HCT116 (cell line): ENCODE measurements around the gene KIAA1549. TPM values are rescaled to one million over a fixed set of nuclear protein-coding genes. Genes with fewer than 3 reads are reported as not detected.

Experiments
- ATAC-seq: fragments of 200-7000 bp; cut with Tn5 transposase; 2 replicates; pipeline ENCODE4 v1.9.1; 2020; ENCODE audit warnings: mild to moderate bottlenecking, moderate library complexity
- BruUV-seq: library from RNA; stranded (reverse); fragments of 400-500 nt; replicated peaks from 2 replicates; lab custom pipeline; 2021; lab: Mats Ljungman, UMichigan
- CTCF ChIA-PET: fragments of 300-600 bp; sonication (Branson Sonifier 250); formaldehyde crosslinking; loops from one replicate; lab custom pipeline; 2021; ENCODE audit warnings: antibody characterized with exemption; lab: Charles Lee
- POLR2A ChIA-PET: fragments of 300-600, 350-600 bp; sonication (Branson Sonifier 250); formaldehyde crosslinking; loops from one replicate; lab custom pipeline; 2021; ENCODE audit warnings: antibody characterized with exemption; lab: Charles Lee
- RAD21 ChIA-PET, 2 experiments: fragments of 300-600 bp; sonication (Branson Sonifier 250); formaldehyde crosslinking; loops; one replicate each; lab custom pipeline; 2023; ENCODE audit warnings: low total read pairs in 2 of 2; ENCODE audit not compliant: uncharacterized antibody in 2 of 2, unreplicated experiment in 2 of 2, low non-redundant PET in 1 of 2; lab: Charles Lee
- DNase-seq: peaks from one replicate; pipeline ENCODE4 v3.0.0-alpha.2; 2010; ENCODE audit warnings: low read depth, low spot score
- H2AFZ ChIP-seq: fragments of 200-600 bp; shearing (Covaris generic), sonication (generic); 2 replicates; pipeline ENCODE4 v1.6.1; 2017; ENCODE audit warnings: low read depth, mixed run types, mixed read lengths, antibody characterized with exemption, low read length; ENCODE audit not compliant: poor library complexity, severe bottlenecking
- H3K27ac ChIP-seq: 2 replicates; pipeline ENCODE4 v1.5.1; 2012; ENCODE audit warnings: low read depth, low read length
- H3K27me3 ChIP-seq: fragments of 200-600 bp; sonication (generic); 2 replicates; pipeline ENCODE4 v1.6.1; 2016; ENCODE audit warnings: mixed run types, low read length, mixed read lengths; ENCODE audit not compliant: insufficient read depth
- H3K36me3 ChIP-seq, 2 experiments: fragments of 200-500 bp in 1 of 2; fragments of 200-600 bp in 1 of 2; sonication (Bioruptor generic) in 1 of 2; sonication (generic) in 1 of 2; 2 replicates each; pipeline versions ENCODE4 v1.5.1 to v1.6.1; 2014 to 2016; ENCODE audit warnings: low read length in 2 of 2, inconsistent platforms in 1 of 2, mixed read lengths in 1 of 2, mixed run types in 1 of 2; ENCODE audit not compliant: insufficient read depth in 2 of 2, control insufficient read depth in 1 of 2
- H3K4me1 ChIP-seq, 2 experiments: fragments of 200-600 bp in 1 of 2; sonication (generic) in 1 of 2; 2 replicates each; pipeline versions ENCODE4 v1.5.1 to v1.6.1; 2012 to 2017; ENCODE audit warnings: low read length in 2 of 2, inconsistent platforms in 1 of 2, mild to moderate bottlenecking in 1 of 2, mixed read lengths in 1 of 2, mixed run types in 1 of 2, moderate library complexity in 1 of 2; ENCODE audit not compliant: insufficient read depth in 2 of 2, control insufficient read depth in 1 of 2
- H3K4me2 ChIP-seq: fragments of 200-600 bp; sonication (generic); 2 replicates; pipeline ENCODE4 v1.6.1; 2017; ENCODE audit warnings: mixed run types, low read length, mixed read lengths
- H3K4me3 ChIP-seq, 2 experiments: fragments of 200-600 bp in 1 of 2; sonication (generic) in 1 of 2; replicated peaks in 1 of 2; 2 replicates each; pipeline ENCODE4 v1.5.1; 2011 to 2016; ENCODE audit warnings: low read length in 2 of 2, control low read depth in 1 of 2, low read depth in 1 of 2, mild to moderate bottlenecking in 1 of 2, mixed read lengths in 1 of 2, mixed run types in 1 of 2
- H3K79me2 ChIP-seq: fragments of 200-600 bp; sonication (generic); 2 replicates; pipeline ENCODE4 v1.6.1; 2017; ENCODE audit warnings: mild to moderate bottlenecking, mixed run types, low read length, moderate library complexity, mixed read lengths; ENCODE audit not compliant: insufficient read depth
- H3K9ac ChIP-seq: fragments of 200-600 bp; sonication (generic); 2 replicates; pipeline ENCODE4 v1.6.1; 2016; ENCODE audit warnings: low read length, mixed read lengths
- H3K9me2 ChIP-seq: fragments of 200-600 bp; sonication (generic), shearing (Covaris generic); 2 replicates; pipeline ENCODE4 v1.6.1; 2017; ENCODE audit warnings: mixed run types, mild to moderate bottlenecking, moderate library complexity; ENCODE audit not compliant: insufficient read depth
- H3K9me3 ChIP-seq, 2 experiments: fragments of 200-500 bp in 1 of 2; fragments of 200-600 bp in 1 of 2; sonication (Bioruptor generic) in 1 of 2; sonication (generic) in 1 of 2; 2 replicates each; pipeline ENCODE4 v1.6.1; 2014 to 2017; ENCODE audit warnings: low read length in 2 of 2, mixed read lengths in 2 of 2, inconsistent platforms in 1 of 2, low read depth in 1 of 2, mild to moderate bottlenecking in 1 of 2, mixed run types in 1 of 2, moderate library complexity in 1 of 2; ENCODE audit not compliant: control insufficient read depth in 1 of 2, insufficient read depth in 1 of 2
- H4K20me1 ChIP-seq: fragments of 200-600 bp; sonication (generic), shearing (Covaris generic); 2 replicates; pipeline ENCODE4 v1.6.1; 2017; ENCODE audit warnings: mixed run types, mild to moderate bottlenecking, moderate library complexity; ENCODE audit not compliant: insufficient read depth
- ATF3 ChIP-seq: IDR thresholded peaks from 2 replicates; pipeline ENCODE4 v1.6.1; 2012
- CBX3 ChIP-seq: IDR thresholded peaks from 2 replicates; pipeline ENCODE4 v1.6.1; 2012; ENCODE audit warnings: low read depth
- CEBPB ChIP-seq: IDR thresholded peaks from 2 replicates; pipeline ENCODE4 v1.6.1; 2012; ENCODE audit warnings: low read depth
- EGR1 ChIP-seq: IDR thresholded peaks from 2 replicates; pipeline ENCODE4 v1.6.1; 2012; ENCODE audit warnings: low read depth
- ELF1 ChIP-seq: IDR thresholded peaks from 2 replicates; pipeline ENCODE4 v1.6.1; 2012; ENCODE audit warnings: low read depth, borderline replicate concordance
- EZH2 ChIP-seq: fragments of 200-600 bp; sonication (generic); IDR thresholded peaks from 2 replicates; pipeline ENCODE4 v1.6.1; 2017; ENCODE audit warnings: antibody characterized with exemption, mixed run types
- EZH2phosphoT487 ChIP-seq: fragments of 200-600 bp; IDR thresholded peaks from 2 replicates; pipeline ENCODE4 v1.6.1; 2018; ENCODE audit warnings: antibody characterized with exemption, borderline replicate concordance
- FOSL1 ChIP-seq: IDR thresholded peaks from 2 replicates; pipeline ENCODE4 v1.6.1; 2012; ENCODE audit warnings: low read depth
- JUND ChIP-seq: IDR thresholded peaks from 2 replicates; pipeline ENCODE4 v1.6.1; 2012
- POLR2A ChIP-seq: IDR thresholded peaks from 2 replicates; pipeline ENCODE4 v1.7.0; 2011; ENCODE audit warnings: borderline replicate concordance; ENCODE audit not compliant: insufficient read depth, insufficient read length; ENCODE audit errors: extremely low read depth
- RAD21 ChIP-seq: IDR thresholded peaks from 2 replicates; pipeline ENCODE4 v1.6.1; 2012; ENCODE audit warnings: low read depth, mild to moderate bottlenecking
- SIN3A ChIP-seq: IDR thresholded peaks from 2 replicates; pipeline ENCODE4 v1.6.1; 2012; ENCODE audit warnings: low read depth
- SRF ChIP-seq: IDR thresholded peaks from 2 replicates; pipeline ENCODE4 v1.6.1; 2012; ENCODE audit warnings: low read depth
- TCF7L2 ChIP-seq: IDR thresholded peaks from 2 replicates; pipeline ENCODE4 v1.7.0; 2011; ENCODE audit warnings: borderline replicate concordance, inconsistent platforms; ENCODE audit not compliant: insufficient read depth, insufficient read length; ENCODE audit errors: extremely low read depth
- YY1 ChIP-seq: IDR thresholded peaks from 2 replicates; pipeline ENCODE4 v1.6.1; 2011; ENCODE audit warnings: low read length, low read depth, moderate library complexity, mild to moderate bottlenecking; ENCODE audit not compliant: insufficient replicate concordance; ENCODE audit errors: extremely low read depth
- ZFX ChIP-seq: fragments of 450-650 bp; IDR thresholded peaks from 2 replicates; pipeline ENCODE4 v1.6.1; 2017
- ZNF274 ChIP-seq: fragments of 200-500 bp; sonication (Bioruptor generic); IDR thresholded peaks from 2 replicates; pipeline ENCODE4 v1.6.1; 2014; ENCODE audit warnings: mild to moderate bottlenecking, low read depth, low read length, inconsistent platforms
- intact Hi-C: fragments of 100-400 bp; cut with micrococcal nuclease; formaldehyde crosslinking; loops from 2 replicates; pipeline ENCODE4 v1.10.0; 2022
- total RNA-seq: library from RNA; stranded (reverse); gene quantifications from one replicate; pipeline ENCODE4 v1.2.1, GENCODE V29; 2021; ENCODE audit not compliant: unreplicated experiment
- TF ChIP-seq, protein P1 (sequence below): IDR thresholded peaks from 2 replicates; pipeline ENCODE4 v1.6.1; 2012

The KIAA1549 gene
- total RNA-seq, 1 experiment from 2014 or later, result 3.9 TPM

- H3K9me3 ChIP-seq, result no peaks in the 10 kb centered on the region
- peaks cover 0 to 10% of the 10 kb centered on the region in 2 experiments; a peak in 2 of 4 replicates for H3K4me1 ChIP-seq
- no TSS peak for BruUV-seq
- no peak overlapping the region for H3K27ac ChIP-seq
- no peak for ATAC-seq
- no peak for TF ChIP-seq EGR1
- no peak for TF ChIP-seq RAD21
- H3K4me2 ChIP-seq, result no peak overlapping the region
- ChIA-PET POLR2A (no interaction called here), RAD21 (no interaction called here), CTCF (interaction anchor here (1.5 kb wide), 1 partner anchor 182 kb away, joined by 4 read pairs; no protein-coding TSS in a partner anchor)
- no peaks in the 10 kb centered on the region for H3K27me3 ChIP-seq
- H4K20me1 ChIP-seq, result no peaks in the 10 kb centered on the region
- H3K9ac ChIP-seq, result no peak overlapping the region
- intact Hi-C loops, result no loop called here
- 0 out of 4 replicates have a peak, but pooled peaks cover 0 to under 1% of the 10 kb centered on the region in 2 experiments for H3K36me3 ChIP-seq
- no peak overlapping the region for H2AFZ ChIP-seq
- DNase-seq, result no peak
- H3K9me2 ChIP-seq, result no peaks in the 10 kb centered on the region
- H3K4me3 ChIP-seq, result no peak overlapping the region
- H3K79me2 ChIP-seq, result no peaks in the 10 kb centered on the region
Measured at GRCh38 chr7:138893258-138893657, 87.9 kb downstream of the KIAA1549 start.

- ChIA-PET CTCF (interaction anchor here (1.5 kb wide), 1 partner anchor 182 kb away, joined by 4 read pairs; no protein-coding TSS in a partner anchor), POLR2A (no interaction called here), RAD21 (no interaction called here)
- TF ChIP-seq ELF1, result no peak
- TF ChIP-seq YY1, result no peak
- no peak for TF ChIP-seq POLR2A
- no peak for TF ChIP-seq SIN3A
- TF ChIP-seq FOSL1, result no peak
- TF ChIP-seq TCF7L2, result no peak
- TF ChIP-seq, protein P1, sequence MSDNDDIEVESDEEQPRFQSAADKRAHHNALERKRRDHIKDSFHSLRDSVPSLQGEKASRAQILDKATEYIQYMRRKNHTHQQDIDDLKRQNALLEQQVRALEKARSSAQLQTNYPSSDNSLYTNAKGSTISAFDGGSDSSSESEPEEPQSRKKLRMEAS, result no peak
- TF ChIP-seq EGR1, result no peak
- no peak for TF ChIP-seq SRF
- TF ChIP-seq ATF3, result no peak
- TF ChIP-seq ZFX, result no peak
- no peak for TF ChIP-seq EZH2
- TF ChIP-seq CEBPB, result no peak
- no peak for TF ChIP-seq CBX3
- no peak for TF ChIP-seq RAD21
- TF ChIP-seq EZH2phosphoT487, result no peak
- no peak for TF ChIP-seq ZNF274
- TF ChIP-seq JUND, result no peak
- no peak for ATAC-seq
- H3K9ac ChIP-seq, result no peak overlapping the region
- H3K4me3 ChIP-seq, result no peak overlapping the region
- no peaks in the 10 kb centered on the region for H3K9me2 ChIP-seq
- intact Hi-C loops, result no loop called here
- H3K27ac ChIP-seq, result no peak overlapping the region
- H3K27me3 ChIP-seq, result no peaks in the 10 kb centered on the region
- no peaks in the 10 kb centered on the region for H3K36me3 ChIP-seq
- DNase-seq, result no peak
- H3K9me3 ChIP-seq, result no peaks in the 10 kb centered on the region
- H3K4me1 ChIP-seq, result peaks cover 0 to 9% of the 10 kb centered on the region in 2 experiments; a peak in 2 of 4 replicates
- H3K79me2 ChIP-seq, result no peaks in the 10 kb centered on the region
- no peak overlapping the region for H2AFZ ChIP-seq
- BruUV-seq, result no TSS peak
- no peak overlapping the region for H3K4me2 ChIP-seq
- no peaks in the 10 kb centered on the region for H4K20me1 ChIP-seq
Measured at GRCh38 chr7:138892812-138893211, 88.4 kb downstream of the KIAA1549 start.
